Spleen (tissue), 11 donors: ENCODE results near the gene PTHLH. TPM values are rescaled to one million over a fixed set of nuclear protein-coding genes. Genes with fewer than 3 reads are reported as not detected.

Source experiments
- DNase-seq: peaks from one replicate; pipeline ENCODE4 v3.0.0-alpha.2; 2020
- H3K27ac ChIP-seq, 8 donors: fragments of 200-600 bp; sonication (generic) in 7 of 8; 1 replicate in 4 of 8; 2 replicates in 4 of 8; pipeline versions ENCODE4 v1.5.0 to v1.8.0; 2016 to 2021; ENCODE audit warnings: inconsistent platforms in 4 of 8, mild to moderate bottlenecking in 4 of 8, moderate library complexity in 1 of 8
- H3K27me3 ChIP-seq, 7 donors: fragments of 200-600 bp; sonication (generic) in 6 of 7; replicated peaks in 1 of 7; 1 replicate in 4 of 7; 2 replicates in 3 of 7; pipeline versions ENCODE4 v1.5.0 to v1.8.0; 2016 to 2021; ENCODE audit warnings: inconsistent platforms in 3 of 7, mild to moderate bottlenecking in 1 of 7
- H3K36me3 ChIP-seq, 6 donors: fragments of 200-600 bp; sonication (generic) in 5 of 6; 1 replicate in 4 of 6; 2 replicates in 2 of 6; pipeline versions ENCODE4 v1.5.0 to v1.8.0; 2016 to 2021; ENCODE audit warnings: inconsistent platforms in 2 of 6
- H3K4me1 ChIP-seq, 6 donors: fragments of 200-600 bp; sonication (generic) in 5 of 6; 1 replicate in 3 of 6; 2 replicates in 3 of 6; pipeline versions ENCODE4 v1.5.0 to v1.8.0; 2016 to 2021; ENCODE audit warnings: inconsistent platforms in 3 of 6
- H3K4me3 ChIP-seq, 8 donors: fragments of 200-600 bp; sonication (generic) in 7 of 8; 1 replicate in 4 of 8; 2 replicates in 4 of 8; pipeline versions ENCODE4 v1.5.0 to v1.8.0; 2016 to 2021; ENCODE audit warnings: inconsistent platforms in 4 of 8, mild to moderate bottlenecking in 4 of 8, moderate library complexity in 2 of 8
- H3K9me3 ChIP-seq, 8 donors: fragments of 200-600 bp; sonication (generic) in 7 of 8; 1 replicate in 4 of 8; 2 replicates in 4 of 8; pipeline versions ENCODE4 v1.5.0 to v1.8.0; 2016 to 2021; ENCODE audit warnings: inconsistent platforms in 4 of 8
- POLR2A ChIP-seq, 3 donors: fragments of 450-650 bp; IDR thresholded peaks; one replicate each; pipeline ENCODE4 v1.5.1; 2017; ENCODE audit warnings: antibody characterized with exemption in 3 of 3, mild to moderate bottlenecking in 1 of 3
- POLR2AphosphoS5 ChIP-seq, 3 donors: sonication (generic); formaldehyde crosslinking; IDR thresholded peaks; one replicate each; pipeline ENCODE4 v1.5.1; 2017; ENCODE audit warnings: antibody characterized with exemption in 3 of 3
- WGBS, 5 donors: extraction: QIAGEN DNeasy Blood & Tissue Kit in 3 of 5; methylation state at CpG; one replicate each; pipeline versions ENCODE4 v1.1.5 to v1.1.7; 2013 to 2018; 5-methylcytosine and 5-hydroxymethylcytosine counted together
- intact Hi-C: fragments of 100-400 bp; cut with DNase I; formaldehyde crosslinking; loops from one replicate; pipeline ENCODE4 v1.15.0; 2023; ENCODE audit warnings: low total_unique reads
- polyA plus RNA-seq, 3 donors: library from polyadenylated mRNA; stranded (reverse); fragments of 200-250 nt; gene quantifications; one replicate each; pipeline ENCODE4 v1.2.1, GENCODE V29; 2013
- total RNA-seq, 7 donors: library from RNA; depleted of rRNA in 3 of 7; stranded (reverse); fragments of >200 nt in 3 of 7; fragmentation: NEBNext Ultra II Directional in 4 of 7; extraction: Animal tissue kit (Norgen Biotek cat#: 25700) in 4 of 7; gene quantifications; one replicate each; pipeline versions ENCODE4 v1.1.0 to v1.2.1, GENCODE V29; 2016 to 2021
- TF ChIP-seq, protein P1 (sequence below), 11 experiments: fragments of 200-600 bp in 7 of 11; fragments of 450-650 bp in 4 of 11; sonication (generic) in 4 of 11; IDR thresholded peaks in 8 of 11; conservative IDR thresholded peaks in 3 of 11; 1 replicate in 7 of 11; 2 replicates in 4 of 11; pipeline versions ENCODE4 v1.4.0 to v1.8.0; 2016 to 2021; ENCODE audit warnings: antibody characterized with exemption in 11 of 11, inconsistent platforms in 4 of 11, mild to moderate bottlenecking in 1 of 11
- donor health status: healthy with polysubstance abuse.
- donor health status: DM: no; HTN: no; CAD: no; lungs with moderate emphysema.
- donor health status: DM: no; HTN: no; CAD: no.
- donor health status: Bipolar disorder and iron deficiency.
- donor health status: healthy.
- donor health status: DM: no; HTN: no; CAD: no.
- donor health status: DM: yes; HTN: yes; CAD: no.

The PTHLH gene
- total and polyA plus RNA-seq, 10 donors: 0.30 to 3.2 (median 1.8) TPM; not detected in 1

DNA sequence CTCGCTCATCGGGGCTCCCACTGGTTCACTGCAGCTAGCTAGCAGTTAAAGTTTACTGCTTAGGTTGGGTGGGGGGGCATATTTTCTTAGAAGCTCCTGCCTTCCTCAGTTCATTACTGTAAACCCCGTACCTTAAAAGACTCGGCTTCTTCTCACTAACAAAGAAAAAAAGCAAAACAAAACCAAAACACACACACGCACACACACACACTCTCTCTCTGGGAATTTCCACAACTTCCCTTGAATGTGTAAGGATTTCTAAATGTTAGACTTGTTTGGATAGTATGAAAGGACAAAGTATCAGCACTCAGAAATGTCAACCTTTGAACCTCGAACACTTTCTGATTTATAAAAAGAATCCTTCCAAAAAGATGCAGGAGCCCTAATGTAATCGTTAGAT, 927 bp downstream of the PTHLH start:
- Histone ChIP-seq H3K27ac (no peak overlapping the region), H3K27me3 (peaks cover 3 to 100% (median 82%) of the 10 kb centered on the region in 7 donors), H3K36me3 (no peaks in the 10 kb centered on the region), H3K9me3 (no peaks in the 10 kb centered on the region), H3K4me3 (no peak overlapping the region), H3K4me1 (peaks cover 9 to 57% (median 36%) of the 10 kb centered on the region in 6 donors)
- no peak for DNase-seq
- TF ChIP-seq POLR2AphosphoS5 (IDR thresholded peaks at IDR 0.05) (no peak), POLR2A (IDR thresholded peaks at IDR 0.05) (no peak)
- TF ChIP-seq, protein P1, sequence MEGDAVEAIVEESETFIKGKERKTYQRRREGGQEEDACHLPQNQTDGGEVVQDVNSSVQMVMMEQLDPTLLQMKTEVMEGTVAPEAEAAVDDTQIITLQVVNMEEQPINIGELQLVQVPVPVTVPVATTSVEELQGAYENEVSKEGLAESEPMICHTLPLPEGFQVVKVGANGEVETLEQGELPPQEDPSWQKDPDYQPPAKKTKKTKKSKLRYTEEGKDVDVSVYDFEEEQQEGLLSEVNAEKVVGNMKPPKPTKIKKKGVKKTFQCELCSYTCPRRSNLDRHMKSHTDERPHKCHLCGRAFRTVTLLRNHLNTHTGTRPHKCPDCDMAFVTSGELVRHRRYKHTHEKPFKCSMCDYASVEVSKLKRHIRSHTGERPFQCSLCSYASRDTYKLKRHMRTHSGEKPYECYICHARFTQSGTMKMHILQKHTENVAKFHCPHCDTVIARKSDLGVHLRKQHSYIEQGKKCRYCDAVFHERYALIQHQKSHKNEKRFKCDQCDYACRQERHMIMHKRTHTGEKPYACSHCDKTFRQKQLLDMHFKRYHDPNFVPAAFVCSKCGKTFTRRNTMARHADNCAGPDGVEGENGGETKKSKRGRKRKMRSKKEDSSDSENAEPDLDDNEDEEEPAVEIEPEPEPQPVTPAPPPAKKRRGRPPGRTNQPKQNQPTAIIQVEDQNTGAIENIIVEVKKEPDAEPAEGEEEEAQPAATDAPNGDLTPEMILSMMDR (IDR thresholded peaks at IDR 0.05 in 8 of 11, conservative IDR thresholded peaks at IDR 0.05 in 3 of 11): no peak
- 11 to 25% (median 15%) methylated on average over 7 of the region's 7 CpGs for WGBS, 5 donors
- intact Hi-C loops: no loop called here

DNA sequence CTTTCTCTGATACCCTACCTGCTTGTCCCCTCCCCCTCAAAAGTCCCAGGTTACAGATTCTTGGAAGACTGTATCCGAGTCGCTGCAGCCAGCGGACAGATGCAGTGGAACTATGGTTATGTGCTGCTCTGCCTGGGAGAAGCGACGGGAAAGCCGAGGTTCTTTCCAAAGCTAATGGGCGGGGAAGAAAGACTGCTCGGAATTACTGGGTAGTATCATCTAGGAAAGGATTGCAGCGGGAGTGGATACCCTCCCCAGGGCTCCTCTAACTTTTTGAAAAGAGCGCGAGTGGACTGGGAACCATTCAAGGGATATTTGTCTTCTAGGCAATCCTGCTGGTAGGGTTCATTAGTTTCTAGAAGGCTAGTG, 1.4 kb downstream of the PTHLH start:
- WGBS, 5 donors: 4 to 14% (median 10%) methylated on average over 11 of the region's 11 CpGs
- peaks cover 3 to 100% (median 82%) of the 10 kb centered on the region in 7 donors for H3K27me3 ChIP-seq

DNA sequence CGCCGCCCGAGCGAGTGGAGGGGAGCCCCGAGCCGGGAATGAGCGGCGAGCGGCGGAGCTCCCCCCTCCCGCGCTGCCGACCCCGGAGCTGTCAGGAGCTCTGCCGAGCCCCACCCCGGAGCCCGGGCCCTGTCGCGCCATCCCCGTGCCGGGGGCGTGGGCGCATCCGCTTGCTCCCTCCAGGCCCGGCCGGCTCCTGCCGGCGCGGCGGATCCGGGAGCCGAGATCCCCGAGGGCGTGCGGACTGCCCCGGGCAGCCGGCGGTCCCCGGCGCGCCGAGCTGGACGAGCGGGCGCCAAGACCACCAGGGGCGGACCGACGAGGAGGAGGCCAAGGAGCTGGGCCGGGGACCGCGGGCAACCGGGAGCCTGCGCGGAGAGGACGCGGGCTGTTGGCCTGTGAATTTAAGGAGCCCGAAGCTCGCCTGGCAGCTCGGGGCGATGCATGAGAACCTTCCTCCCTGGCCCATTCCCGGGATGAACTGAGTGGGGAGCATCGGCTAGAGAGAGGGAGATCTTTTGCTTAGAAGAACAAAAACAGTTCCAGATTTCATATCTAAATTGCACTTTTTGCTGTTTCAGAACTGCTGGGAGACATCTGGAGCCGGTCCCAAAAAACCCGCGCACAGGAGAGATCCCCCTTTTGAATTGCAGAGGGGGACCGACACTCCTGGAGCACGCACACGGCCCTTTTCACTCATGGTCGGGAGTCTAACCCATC, 2.0 kb downstream of the PTHLH start:
- no peaks in the 10 kb centered on the region for H3K36me3 ChIP-seq
- H3K27ac ChIP-seq: peak overlapping the region in 6 of 8 donors; percentile 18 to 65 (median 52)
- peaks cover 9 to 50% (median 34%) of the 10 kb centered on the region in 6 donors for H3K4me1 ChIP-seq
- H3K4me3 ChIP-seq: peak overlapping the region; percentile 22 to 70 (median 42)
- intact Hi-C loops: no loop called here
- H3K27me3 ChIP-seq: peaks cover 3 to 100% (median 81%) of the 10 kb centered on the region in 7 donors
- TF ChIP-seq POLR2AphosphoS5 (IDR thresholded peaks at IDR 0.05): no peak
- no peak for TF ChIP-seq POLR2A (IDR thresholded peaks at IDR 0.05)
- TF ChIP-seq, protein P1 (IDR thresholded peaks at IDR 0.05 in 8 of 11, conservative IDR thresholded peaks at IDR 0.05 in 3 of 11): no peak
- peak; percentile 73 for DNase-seq
- H3K9me3 ChIP-seq: no peaks in the 10 kb centered on the region
- 2 to 6% (median 2%) methylated on average over 19 to 69 of the region's 69 CpGs for WGBS, 5 donors

More for the DNA sequence above, 1.4 kb downstream of the PTHLH start:
- Histone ChIP-seq H3K4me3 (peak overlapping the region in 7 of 8 donors; percentile 22 to 70 (median 43)), H3K4me1 (peaks cover 9 to 56% (median 36%) of the 10 kb centered on the region in 6 donors), H3K27ac (peak overlapping the region in 5 of 8 donors; percentile 18 to 65 (median 53)), H3K9me3 (no peaks in the 10 kb centered on the region), H3K36me3 (no peaks in the 10 kb centered on the region)
- TF ChIP-seq, protein P1 (IDR thresholded peaks at IDR 0.05 in 8 of 11, conservative IDR thresholded peaks at IDR 0.05 in 3 of 11): no peak
- TF ChIP-seq POLR2AphosphoS5 (IDR thresholded peaks at IDR 0.05) (no peak), POLR2A (IDR thresholded peaks at IDR 0.05) (no peak)
- DNase-seq: no peak
- intact Hi-C loops: no loop called here

- Histone ChIP-seq H3K27ac (peak overlapping the region in 7 of 8 donors; percentile 15 to 65 (median 53)), H3K27me3 (peaks cover 2 to 100% (median 79%) of the 10 kb centered on the region in 7 donors), H3K36me3 (no peaks in the 10 kb centered on the region), H3K4me3 (peak overlapping the region; percentile 21 to 70 (median 42)), H3K9me3 (no peaks in the 10 kb centered on the region), H3K4me1 (peaks cover 6 to 43% (median 29%) of the 10 kb centered on the region in 6 donors)
- peak in 1 of 3 donors; percentile 39 for TF ChIP-seq POLR2AphosphoS5 (IDR thresholded peaks at IDR 0.05)
- TF ChIP-seq POLR2A (IDR thresholded peaks at IDR 0.05): no peak
- intact Hi-C loops: no loop called here
- WGBS, 5 donors: 1 to 7% (median 2%) methylated on average over 22 to 55 of the region's 55 CpGs
- DNase-seq: peak; percentile 78
Measured at GRCh38 chr12:27969624-27970400, 2.7 kb downstream of the PTHLH start.
